Fibroblast of the aortic adventitia (primary cell): ENCODE measurements around the gene MRPL33. TPM values are rescaled to one million over a fixed set of nuclear protein-coding genes. Genes with fewer than 3 reads are reported as not detected.

ENCODE experiments used
- DNase-seq: peaks from one replicate; pipeline ENCODE4 v3.0.0-alpha.2; 2010; ENCODE audit warnings: low read depth
- H3K4me3 ChIP-seq: 2 replicates; pipeline ENCODE4 v1.5.1; 2011; ENCODE audit warnings: low read depth, mild to moderate bottlenecking, control low read depth, low read length, moderate library complexity
- CTCF ChIP-seq: IDR thresholded peaks from 2 replicates; pipeline ENCODE4 v1.5.1; 2011; ENCODE audit warnings: mild to moderate bottlenecking, low read length, control low read depth, inconsistent platforms; ENCODE audit not compliant: insufficient read depth
- total RNA-seq: library from RNA; depleted of rRNA; stranded (reverse); fragments of >200 nt; gene quantifications from 2 replicates; pipeline ENCODE4 v1.2.3, GENCODE V29; 2012; ENCODE audit warnings: low replicate concordance

Gene MRPL33
- total RNA-seq, 1 donor: 109 TPM

DNA sequence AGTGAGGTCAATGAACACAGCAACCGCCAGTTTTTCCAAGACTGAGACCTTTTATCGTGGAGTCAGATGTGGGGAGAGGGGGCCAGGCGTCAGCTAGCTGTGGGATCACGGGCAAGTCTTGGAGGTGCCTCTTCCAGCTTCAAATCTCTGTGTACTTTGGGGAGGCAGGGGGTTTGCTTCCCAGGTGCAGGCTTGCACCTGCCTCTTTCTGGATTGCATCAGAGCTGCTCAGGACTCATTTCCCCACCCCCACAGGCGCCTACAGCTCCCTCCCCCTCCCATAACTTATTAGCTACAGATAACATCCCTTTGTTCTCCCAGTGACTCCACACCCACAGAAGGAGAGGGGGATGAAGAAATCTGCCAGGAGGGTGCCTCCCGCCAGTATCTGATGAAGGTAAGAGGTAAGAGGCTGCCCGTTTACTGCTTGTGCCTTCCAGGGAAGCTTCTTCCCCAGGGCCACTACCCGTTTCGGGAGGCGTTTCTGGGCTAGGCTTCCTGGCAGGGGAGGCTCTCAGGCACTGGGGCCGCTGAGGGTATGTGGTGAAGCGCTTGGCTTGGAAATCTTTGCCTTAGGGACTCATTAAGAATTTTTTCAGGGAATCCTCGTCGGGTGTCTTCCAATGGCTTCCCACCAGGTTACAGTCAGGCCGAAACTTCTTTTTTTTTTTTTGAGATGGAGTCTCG is 18.8 kb upstream of the MRPL33 start:
- TF ChIP-seq CTCF: no peak
- no peak overlapping the region for H3K4me3 ChIP-seq
- no peak for DNase-seq

- DNase-seq: peak; percentile 84
- TF ChIP-seq CTCF: peak; percentile 96
- H3K4me3 ChIP-seq: no peak overlapping the region
Observed at GRCh38 chr2:27754138-27754588, 17.4 kb upstream of the MRPL33 start.

GRCh38 chr2:27754831-27755230 is 16.7 kb upstream of the MRPL33 start:
- TF ChIP-seq CTCF: no peak
- no peak overlapping the region for H3K4me3 ChIP-seq
- no peak for DNase-seq

GRCh38 chr2:27756091-27756490 is 15.4 kb upstream of the MRPL33 start:
- DNase-seq: no peak
- H3K4me3 ChIP-seq: no peak overlapping the region
- no peak for TF ChIP-seq CTCF

- no peak for TF ChIP-seq CTCF
- DNase-seq: peak; percentile 91
- no peak overlapping the region for H3K4me3 ChIP-seq
Observed at GRCh38 chr2:27756544-27757498, 14.7 kb upstream of the MRPL33 start.

- no peak for TF ChIP-seq CTCF
- peak; percentile 36 for DNase-seq
- H3K4me3 ChIP-seq: no peak overlapping the region
Observed at GRCh38 chr2:27762951-27763906, 8.3 kb upstream of the MRPL33 start.
